IPS-NIHi7 (cell line): ENCODE measurements around the gene TLR3.
A peak's percentile ranks its signal among the peaks of the same experiment; 100 is the strongest.
"Not testable (repeated sequence)": the region's sequence is repeated elsewhere in the genome, so short reads cannot be mapped to it uniquely, and the experiment has no call there.

Source experiments
- DNase-seq: peaks from one replicate; pipeline ENCODE4 v3.0.0; 2012; ENCODE audit warnings: mixed read lengths; ENCODE audit errors: extremely low spot score

The TLR3 gene

DNA sequence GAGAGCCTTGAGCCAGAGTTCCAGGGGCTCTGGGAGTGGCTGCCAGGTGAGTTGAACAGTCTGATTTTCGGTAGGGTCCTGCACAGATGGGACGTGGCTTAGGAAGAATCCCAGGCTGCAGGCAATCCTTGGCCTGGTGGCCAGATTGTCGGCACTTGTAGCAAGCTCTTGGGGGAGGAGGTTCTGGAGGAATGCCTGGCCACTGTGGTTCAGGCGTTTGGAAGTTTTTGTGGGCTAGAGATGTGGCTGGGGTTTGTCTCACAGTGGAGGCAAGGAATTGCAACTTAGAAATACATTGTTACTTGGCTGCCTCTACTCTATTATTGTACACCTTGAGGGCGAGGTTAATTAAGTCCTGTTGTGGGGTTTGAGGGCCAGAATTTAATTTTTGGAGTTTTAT lies 21.5 kb upstream of the TLR3 start:
- not testable (repeated sequence) for DNase-seq

DNA sequence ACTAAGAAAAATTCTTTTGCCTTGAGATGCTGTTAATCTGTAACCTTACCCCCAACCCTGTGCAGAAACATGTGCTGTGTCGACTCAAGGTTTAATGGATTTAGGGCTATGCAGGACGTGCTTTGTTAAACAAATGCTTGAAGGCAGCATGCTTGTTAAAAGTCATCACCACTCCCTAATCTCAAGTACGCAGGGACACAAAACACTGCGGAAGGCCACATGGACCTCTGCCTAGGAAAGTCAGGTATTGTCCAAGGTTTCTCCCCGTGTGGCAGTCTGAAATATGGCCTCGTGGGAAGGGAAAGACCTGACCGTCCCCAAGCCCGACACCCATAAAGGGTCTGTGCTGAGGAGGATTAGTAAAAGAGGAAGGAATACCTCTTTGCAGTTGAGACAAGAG lies 18.8 kb upstream of the TLR3 start:
- DNase-seq, result not testable (repeated sequence)

GRCh38 chr4:186051096-186051495 lies 17.9 kb upstream of the TLR3 start:
- DNase-seq, result no peak

DNA sequence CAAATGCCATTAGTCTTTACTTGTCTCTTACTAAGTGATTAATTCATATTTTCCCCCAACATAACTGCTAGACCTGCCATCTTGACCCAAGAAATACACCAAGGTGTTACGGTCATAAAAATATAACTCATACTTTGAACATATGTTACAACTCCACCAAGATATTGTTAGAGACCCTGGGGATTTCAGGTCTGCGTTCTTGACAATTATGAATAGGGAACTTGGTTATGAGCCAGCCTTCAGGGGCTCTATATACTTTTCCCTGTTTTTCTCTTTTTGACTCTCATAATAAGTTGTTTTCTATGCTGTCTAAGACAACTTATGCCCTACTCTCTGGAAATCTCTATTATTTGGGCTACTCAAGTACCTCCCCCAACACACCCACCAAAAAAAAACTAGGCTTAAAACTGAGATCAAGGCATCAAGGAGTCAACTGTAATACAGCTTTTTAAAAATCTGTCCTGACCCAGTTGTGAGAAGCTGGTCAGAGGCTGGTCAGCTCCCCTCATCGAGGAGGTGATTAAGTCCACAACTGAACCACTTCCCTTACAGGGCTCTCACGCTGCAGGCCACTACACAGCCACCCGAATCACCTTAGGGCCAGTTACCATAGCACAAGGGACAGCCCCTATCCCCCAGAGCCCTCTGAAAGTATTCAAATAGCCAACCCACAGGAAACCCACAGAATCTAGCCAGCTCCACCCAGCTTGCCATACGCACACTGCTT lies 10.5 kb upstream of the TLR3 start:
- DNase-seq, result no peak

GRCh38 chr4:186058980-186059316 lies 10.0 kb upstream of the TLR3 start:
- no peak for DNase-seq

GRCh38 chr4:186061921-186062320 lies 7.0 kb upstream of the TLR3 start:
- no peak for DNase-seq

DNA sequence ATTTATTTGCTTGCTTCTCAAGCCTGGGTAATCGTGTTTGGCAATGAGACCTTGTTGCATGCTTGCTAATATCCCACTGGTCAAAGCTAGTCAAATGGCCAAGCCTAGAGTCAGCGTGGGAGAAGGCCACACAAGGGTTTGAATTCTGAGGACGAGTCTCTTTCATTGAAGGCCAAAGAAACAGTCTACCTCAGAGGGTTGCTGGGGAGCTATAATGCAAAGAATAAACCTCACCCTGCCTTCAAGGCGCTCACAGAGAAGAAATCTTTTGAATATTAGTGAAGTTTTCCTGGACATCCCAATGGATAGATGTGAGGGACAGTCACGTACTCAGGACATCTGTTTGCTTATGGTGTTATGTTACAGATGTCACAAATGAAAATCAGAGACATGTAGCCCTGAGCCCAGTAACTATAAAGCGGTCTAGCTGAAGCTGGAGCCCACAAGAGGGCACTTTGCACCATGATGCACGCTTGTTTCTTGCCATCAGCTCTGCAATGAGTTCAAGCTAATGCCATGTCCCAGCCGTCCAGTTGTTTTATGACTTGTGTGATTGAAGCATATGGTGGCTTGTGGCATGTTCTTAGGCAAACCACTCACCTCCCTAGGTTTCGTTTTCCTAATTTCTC lies 1.1 kb upstream of the TLR3 start:
- peak; percentile 44 for DNase-seq

DNA sequence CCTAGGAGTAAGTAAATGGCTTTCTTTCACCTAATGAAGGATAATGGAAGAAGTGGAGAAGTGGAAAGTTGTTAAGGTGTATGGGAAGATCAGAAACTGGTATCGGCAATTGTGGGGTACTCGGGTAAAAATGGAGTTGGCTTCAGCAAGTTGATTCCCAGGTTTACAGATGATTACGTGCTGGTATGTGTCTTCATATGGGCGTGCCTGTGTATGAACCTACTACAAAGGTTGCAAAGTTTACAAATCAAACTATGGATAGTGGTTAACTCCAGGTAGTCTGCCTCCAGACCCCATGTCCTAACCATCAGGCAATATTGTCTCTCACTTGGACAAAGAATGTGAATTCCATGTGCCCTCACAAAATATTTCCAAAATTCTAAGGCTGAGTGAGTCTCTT lies 773 bp downstream of the TLR3 start:
- DNase-seq, result no peak

DNA sequence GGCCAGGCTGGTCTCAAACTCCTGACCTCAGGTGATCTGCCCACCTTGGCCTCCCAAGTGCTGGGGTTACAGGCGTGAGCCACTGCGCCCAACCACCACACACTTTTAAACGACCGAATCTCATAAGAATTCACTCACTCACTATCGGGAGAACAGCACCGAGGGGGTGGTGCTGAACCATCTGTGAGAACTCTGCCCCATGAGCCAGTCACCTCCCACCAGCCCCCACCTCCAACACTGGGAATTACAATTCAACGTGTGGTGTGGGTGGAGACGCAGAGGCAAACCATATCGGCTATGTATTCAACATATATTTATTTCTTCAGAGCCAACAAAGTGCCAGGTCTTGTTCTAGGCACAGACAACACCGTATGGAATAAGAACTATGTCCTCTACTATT lies 3.6 kb downstream of the TLR3 start:
- DNase-seq, result no peak

DNA sequence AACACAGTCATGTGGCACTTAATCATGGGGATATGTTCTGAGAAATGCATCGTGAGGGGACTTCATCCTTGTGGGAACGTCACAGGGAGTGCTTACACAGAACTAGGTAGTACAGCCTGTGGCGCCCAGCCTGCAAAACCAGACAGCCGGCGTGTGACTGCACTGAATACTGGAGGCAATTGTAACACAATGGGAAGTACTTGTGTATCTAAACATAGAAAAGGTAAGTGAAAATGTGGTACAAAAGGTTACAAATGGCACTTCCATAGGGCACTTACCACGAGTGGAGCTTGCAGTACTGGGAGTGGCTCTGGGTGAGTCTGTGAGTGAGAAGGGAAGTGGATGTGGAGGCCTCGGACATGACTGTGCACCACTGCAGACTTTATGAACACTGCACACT lies 5.2 kb downstream of the TLR3 start:
- no peak for DNase-seq

DNA sequence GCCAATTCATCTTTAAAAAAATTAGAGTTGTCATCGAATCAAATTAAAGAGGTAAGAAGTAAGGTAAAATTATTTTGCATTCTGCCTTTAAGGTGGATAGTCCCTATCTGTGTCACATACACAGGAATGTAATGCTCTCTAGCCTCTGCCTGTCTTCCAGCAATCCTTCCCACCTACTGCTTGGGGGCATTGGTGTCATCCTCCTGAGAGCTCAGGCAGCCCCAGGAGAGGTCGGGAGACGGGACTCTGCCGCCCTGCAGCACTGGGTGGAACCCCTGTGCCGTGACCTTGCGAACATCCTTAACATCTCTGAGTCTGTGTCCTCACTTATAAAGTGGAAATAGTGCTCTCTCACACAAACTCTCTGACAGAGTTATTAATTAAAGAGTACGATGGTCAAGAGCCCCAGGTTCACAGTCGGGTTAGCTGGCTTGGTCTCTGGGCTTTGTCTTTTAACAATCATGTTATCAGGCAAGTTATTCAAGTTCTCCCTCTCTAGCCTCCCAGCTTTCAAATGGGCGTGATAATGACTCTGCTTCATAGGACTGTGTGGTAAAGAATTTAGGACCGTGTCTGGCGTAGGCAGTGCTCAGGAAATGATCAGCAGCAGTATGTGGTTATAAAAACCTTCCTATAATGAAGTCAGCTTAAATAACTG lies 10.2 kb downstream of the TLR3 start:
- DNase-seq, result peak; percentile 67

GRCh38 chr4:186079694-186080093 lies 10.7 kb downstream of the TLR3 start:
- DNase-seq, result no peak

DNA sequence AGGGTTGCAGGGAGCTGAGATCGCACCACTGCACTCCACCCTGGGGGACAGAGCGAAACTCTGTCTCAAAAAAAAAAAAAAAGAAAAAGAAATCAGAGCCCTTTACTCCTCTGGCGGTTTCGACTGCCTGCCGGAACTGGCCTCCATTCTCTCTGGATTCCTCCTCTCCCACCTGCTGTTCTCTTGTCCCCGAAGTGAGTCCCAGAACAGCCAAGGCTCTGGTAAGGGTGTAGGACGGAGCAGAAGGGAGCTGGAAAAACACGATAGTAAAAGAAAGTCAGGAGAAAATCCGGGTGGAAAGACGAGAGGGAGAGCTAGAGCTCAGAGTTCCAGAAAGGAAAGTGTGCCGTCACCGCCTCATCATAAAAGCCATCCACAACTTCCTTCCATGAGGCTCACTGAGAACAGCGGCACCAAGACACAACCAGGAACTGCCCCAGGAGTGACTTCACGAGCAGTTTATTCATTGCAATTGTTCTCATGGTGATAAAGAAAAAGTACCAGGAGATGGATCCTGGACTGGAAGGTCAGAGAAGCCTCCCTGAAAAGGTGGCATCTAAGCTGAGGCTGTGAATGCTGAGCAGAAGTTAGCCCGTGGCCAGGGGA lies 12.3 kb downstream of the TLR3 start:
- DNase-seq, result peak; percentile 65

DNA sequence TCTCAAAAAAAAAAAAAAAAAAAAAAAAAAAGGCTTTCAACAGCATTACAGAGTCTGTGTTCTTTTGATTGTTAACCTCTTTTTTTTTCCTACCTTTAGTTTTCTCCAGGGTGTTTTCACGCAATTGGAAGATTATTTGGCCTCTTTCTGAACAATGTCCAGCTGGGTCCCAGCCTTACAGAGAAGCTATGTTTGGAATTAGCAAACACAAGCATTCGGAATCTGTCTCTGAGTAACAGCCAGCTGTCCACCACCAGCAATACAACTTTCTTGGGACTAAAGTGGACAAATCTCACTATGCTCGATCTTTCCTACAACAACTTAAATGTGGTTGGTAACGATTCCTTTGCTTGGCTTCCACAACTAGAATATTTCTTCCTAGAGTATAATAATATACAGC lies 13.3 kb downstream of the TLR3 start:
- no peak for DNase-seq

GRCh38 chr4:186088523-186088922 lies 19.6 kb downstream of the TLR3 start:
- DNase-seq, result no peak

GRCh38 chr4:186092296-186092695 lies 23.3 kb downstream of the TLR3 start:
- no peak for DNase-seq

GRCh38 chr4:186095406-186095805 lies 26.4 kb downstream of the TLR3 start:
- no peak for DNase-seq

DNA sequence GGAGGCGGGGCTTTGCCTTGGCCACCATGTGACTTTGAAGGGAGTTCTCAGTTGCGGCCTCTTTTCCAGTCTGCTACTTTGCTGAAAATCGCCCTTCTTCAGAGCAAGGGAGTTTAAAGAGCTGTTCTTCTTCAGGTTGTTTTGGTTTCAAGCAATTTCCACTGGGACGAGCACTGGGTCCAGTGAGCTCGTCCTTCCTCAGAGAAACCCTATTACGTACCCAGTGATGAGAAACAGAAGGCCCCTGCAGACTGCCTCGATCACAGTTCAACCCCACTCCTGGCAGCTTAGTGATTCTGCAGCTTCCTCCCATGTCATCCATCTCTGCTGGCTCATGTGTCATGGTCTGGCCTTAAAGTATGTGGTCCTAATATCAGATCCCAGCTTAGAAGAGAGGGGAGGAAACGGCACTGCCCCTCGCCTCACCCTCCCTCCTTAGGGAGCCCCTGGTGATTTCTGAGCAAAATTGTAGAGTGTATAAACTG lies 27.8 kb downstream of the TLR3 start:
- no peak for DNase-seq

GRCh38 chr4:186097386-186097785 lies 28.4 kb downstream of the TLR3 start:
- no peak for DNase-seq

- no peak for DNase-seq
These were observed 34.0 kb downstream of the TLR3 start for GRCh38 chr4:186102931-186103330.

GRCh38 chr4:186104114-186104889 lies 35.3 kb downstream of the TLR3 start, which contains the start of gene FAM149A:
TSS of gene FAM149A (plus strand) at chr4:186104704.
- DNase-seq, result peak; percentile 58
